Bronchial epithelial cell (primary cell): ENCODE results near the gene ST3GAL4. TPM values are rescaled to one million over a fixed set of nuclear protein-coding genes. Genes with fewer than 3 reads are reported as not detected.
A peak's percentile ranks its signal among the peaks of the same experiment; 100 is the strongest.

ENCODE experiments used
- DNase-seq: peaks from one replicate; pipeline ENCODE4 v3.0.0-alpha.2; 2010; ENCODE audit warnings: low read depth
- FAIRE-seq: peaks from 2 replicates; lab custom pipeline; 2011; peaks lifted over from hg19 to GRCh38; lab: Jason Lieb, UNC
- H3K27me3 ChIP-seq: 2 replicates; pipeline ENCODE4 v1.5.1; 2011; ENCODE audit warnings: low read length; ENCODE audit not compliant: control insufficient read depth, insufficient read depth
- H3K36me3 ChIP-seq: 2 replicates; pipeline ENCODE4 v1.5.1; 2011; ENCODE audit warnings: low read length; ENCODE audit not compliant: control insufficient read depth, insufficient read depth
- H3K4me3 ChIP-seq: 2 replicates; pipeline ENCODE4 v1.5.1; 2011; ENCODE audit warnings: mild to moderate bottlenecking, low read depth, low read length, control low read depth
- CTCF ChIP-seq: IDR thresholded peaks from 2 replicates; pipeline ENCODE4 v1.5.1; 2011; ENCODE audit warnings: mild to moderate bottlenecking, moderate library complexity, low read length, control low read depth, inconsistent platforms; ENCODE audit not compliant: insufficient read depth, severe bottlenecking
- total RNA-seq: library from RNA; depleted of rRNA; stranded (reverse); fragments of >200 nt; gene quantifications from 2 replicates; pipeline ENCODE4 v1.2.1, GENCODE V29; 2014

Gene ST3GAL4
- total RNA-seq, 1 donor from 2014 or later: 12.4 TPM

- FAIRE-seq: no peak
- no peak for DNase-seq
- no peak overlapping the region for H3K4me3 ChIP-seq
- TF ChIP-seq CTCF: no peak
- no peaks in the 10 kb centered on the region for H3K36me3 ChIP-seq
- no peaks in the 10 kb centered on the region for H3K27me3 ChIP-seq
These were observed 71.6 kb downstream of the ST3GAL4 start for GRCh38 chr11:126426820-126427749.

- DNase-seq: no peak
- Histone ChIP-seq H3K27me3 (no peaks in the 10 kb centered on the region), H3K4me3 (no peak overlapping the region), H3K36me3 (no peaks in the 10 kb centered on the region)
- FAIRE-seq: no peak
- TF ChIP-seq CTCF: no peak
These were observed 75.3 kb downstream of the ST3GAL4 start for GRCh38 chr11:126430581-126431335.

- no peak overlapping the region for H3K4me3 ChIP-seq
- FAIRE-seq (no peak), DNase-seq (peak; percentile 8)
- H3K36me3 ChIP-seq: no peaks in the 10 kb centered on the region
- H3K27me3 ChIP-seq: no peaks in the 10 kb centered on the region
- TF ChIP-seq CTCF: no peak
These were observed 76.0 kb downstream of the ST3GAL4 start for GRCh38 chr11:126431401-126432064.

GRCh38 chr11:126432065-126432461 lies 76.6 kb downstream of the ST3GAL4 start:
- TF ChIP-seq CTCF: no peak
- no peak overlapping the region for H3K4me3 ChIP-seq
- DNase-seq: no peak
- H3K36me3 ChIP-seq: no peaks in the 10 kb centered on the region
- FAIRE-seq: no peak
- H3K27me3 ChIP-seq: no peaks in the 10 kb centered on the region

- Histone ChIP-seq H3K36me3 (no peaks in the 10 kb centered on the region), H3K4me3 (no peak overlapping the region), H3K27me3 (no peaks in the 10 kb centered on the region)
- no peak for DNase-seq
- FAIRE-seq: no peak
- no peak for TF ChIP-seq CTCF
These were observed 77.0 kb downstream of the ST3GAL4 start for GRCh38 chr11:126432525-126432924.
